A549 (cell line): Measurements from ENCODE around the gene RBMS3.

Experiments used
- CBX8 ChIP-seq: fragments of 200-600 bp; sonication (generic); IDR thresholded peaks from 2 replicates; pipeline ENCODE4 v1.6.1; 2016
- CHD2 ChIP-seq: fragments of 150-350 bp; IDR thresholded peaks from 2 replicates; pipeline ENCODE4 v1.6.1; 2014; ENCODE audit warnings: low read length; ENCODE audit not compliant: partially characterized antibody
- CTCF ChIP-seq: fragments of >200 bp; sonication (Bioruptor Twin); formaldehyde crosslinking; IDR thresholded peaks from 3 replicates; pipeline ENCODE4 v1.5.1; 2016
- EP300 ChIP-seq, 2 experiments: fragments of >200 bp; sonication (Bioruptor Twin); formaldehyde crosslinking; IDR thresholded peaks; 2 replicates in 1 of 2; 3 replicates in 1 of 2; pipeline ENCODE4 v1.6.1; 2016 to 2017
- HDAC2 ChIP-seq: fragments of 200-600 bp; sonication (generic); IDR thresholded peaks from 2 replicates; pipeline ENCODE4 v1.6.1; 2016
- HOXA7 ChIP-seq: fragments of 250-450 bp; sonication (Bioruptor Pico); IDR thresholded peaks from 2 replicates; pipeline ENCODE4 v1.5.0; 2020; ENCODE audit warnings: mild to moderate bottlenecking, moderate library complexity
- JUN ChIP-seq, 2 experiments: fragments of >200 bp; sonication (Bioruptor Twin); formaldehyde crosslinking; IDR thresholded peaks; 2 replicates in 1 of 2; 3 replicates in 1 of 2; pipeline ENCODE4 v1.6.1; 2016 to 2017
- KDM5A ChIP-seq: fragments of 200-600 bp; sonication (generic); IDR thresholded peaks from 2 replicates; pipeline ENCODE4 v1.6.1; 2016; ENCODE audit warnings: antibody characterized with exemption, mild to moderate bottlenecking
- NPAS2 ChIP-seq: fragments of 250-450 bp; sonication (Bioruptor Pico); IDR thresholded peaks from 2 replicates; pipeline ENCODE4 v1.8.0; 2022; ENCODE audit warnings: mild to moderate bottlenecking, moderate library complexity, borderline replicate concordance
- POLR2A ChIP-seq: IDR thresholded peaks from 2 replicates; pipeline ENCODE4 v1.6.1; 2012; ENCODE audit warnings: mild to moderate bottlenecking, low read length
- REST ChIP-seq: fragments of 200-600 bp; sonication (generic); IDR thresholded peaks from 2 replicates; pipeline ENCODE4 v1.6.1; 2016; ENCODE audit warnings: antibody characterized with exemption, mild to moderate bottlenecking, moderate library complexity
- RFX5 ChIP-seq: fragments of 450-650 bp; IDR thresholded peaks from 2 replicates; pipeline ENCODE4 v1.7.1; 2014; ENCODE audit warnings: antibody characterized with exemption, mild to moderate bottlenecking, moderate library complexity
- USF2 ChIP-seq: fragments of 450-650 bp; IDR thresholded peaks from 2 replicates; pipeline ENCODE4 v1.6.1; 2014; ENCODE audit warnings: antibody characterized with exemption
- ZSCAN20 ChIP-seq: fragments of 250-450 bp; sonication (Bioruptor Pico); IDR thresholded peaks from 2 replicates; pipeline ENCODE4 v1.8.0; 2022; ENCODE audit warnings: mild to moderate bottlenecking, moderate library complexity

- TF ChIP-seq EP300 (IDR thresholded peaks at IDR 0.05) = no peak
- no peak for TF ChIP-seq CBX8
- TF ChIP-seq CTCF = no peak
- TF ChIP-seq JUN (IDR thresholded peaks at IDR 0.05) = no peak
- TF ChIP-seq USF2 = no peak
- TF ChIP-seq HDAC2 = no peak
- no peak for TF ChIP-seq KDM5A
- no peak for TF ChIP-seq REST
- TF ChIP-seq RFX5 = no peak
- no peak for TF ChIP-seq NPAS2
- TF ChIP-seq HOXA7 (CRISPR knock-in tag) = no peak
- no peak for TF ChIP-seq POLR2A
- no peak for TF ChIP-seq ZSCAN20
- TF ChIP-seq CHD2 = no peak
Measured at GRCh38 chr3:29745232-29745870, 464.5 kb downstream of the RBMS3 start.
